Left ventricle myocardium inferior (tissue), 1 donor: ENCODE results near the gene CIT. TPM values are rescaled to one million over a fixed set of nuclear protein-coding genes. Genes with fewer than 3 reads are reported as not detected.

Experiments
- DNase-seq: peaks from one replicate; pipeline ENCODE4 v3.0.0-alpha.2; 2020
- H3K27ac ChIP-seq: fragments of 200-600 bp; replicated peaks from 2 replicates; pipeline ENCODE4 v1.8.0; 2021
- H3K27me3 ChIP-seq: fragments of 200-600 bp; 2 replicates; pipeline ENCODE4 v1.8.0; 2021; ENCODE audit warnings: low read depth
- H3K36me3 ChIP-seq: fragments of 200-600 bp; 2 replicates; pipeline ENCODE4 v1.8.0; 2021
- H3K4me1 ChIP-seq: fragments of 200-600 bp; 2 replicates; pipeline ENCODE4 v1.8.0; 2021
- H3K4me3 ChIP-seq: fragments of 200-600 bp; 2 replicates; pipeline ENCODE4 v1.8.0; 2021; ENCODE audit warnings: mild to moderate bottlenecking, moderate library complexity
- H3K9me3 ChIP-seq: fragments of 200-600 bp; replicated peaks from 2 replicates; pipeline ENCODE4 v1.8.0; 2021
- CTCF ChIP-seq: fragments of 200-600 bp; IDR thresholded peaks from 2 replicates; pipeline ENCODE4 v1.8.0; 2021; ENCODE audit warnings: antibody characterized with exemption, mild to moderate bottlenecking, borderline replicate concordance
- intact Hi-C: fragments of 100-400 bp; cut with micrococcal nuclease; formaldehyde crosslinking; loops from one replicate; pipeline ENCODE4 v1.11.0; 2022
- total RNA-seq: library from RNA; stranded (reverse); fragmentation: NEBNext Ultra II Directional; extraction: Animal tissue kit (Norgen Biotek cat#: 25700); gene quantifications from one replicate; pipeline ENCODE4 v1.2.1, GENCODE V29; 2021
- donor health status: DM: no; HTN: yes; CAD: no; lungs with severe emphysema.

Gene CIT
- total RNA-seq, 1 donor from 2014 or later = 0.96 TPM

- H3K4me3 ChIP-seq = no peak overlapping the region
- intact Hi-C loops = no loop called here
- H3K27me3 ChIP-seq = no peaks in the 10 kb centered on the region
These were observed 128.6 kb downstream of the CIT start for GRCh38 chr12:119748497-119748896.

GRCh38 chr12:119746169-119746568 is 131.0 kb downstream of the CIT start:
- Histone ChIP-seq H3K4me1 (no peaks in the 10 kb centered on the region), H3K9me3 (peaks cover 25% of the 10 kb centered on the region), H3K36me3 (no peaks in the 10 kb centered on the region), H3K27ac (no peak overlapping the region), H3K27me3 (no peaks in the 10 kb centered on the region), H3K4me3 (no peak overlapping the region)
- intact Hi-C loops = no loop called here
- DNase-seq = no peak
- TF ChIP-seq CTCF = no peak

More at GRCh38 chr12:119748497-119748896, 128.6 kb downstream of the CIT start:
- DNase-seq = no peak
- H3K9me3 ChIP-seq = peaks cover 25% of the 10 kb centered on the region
- no peaks in the 10 kb centered on the region for H3K36me3 ChIP-seq
- TF ChIP-seq CTCF = no peak
- H3K27ac ChIP-seq = no peak overlapping the region
- H3K4me1 ChIP-seq = no peaks in the 10 kb centered on the region

GRCh38 chr12:119744900-119745606 is 132.1 kb downstream of the CIT start:
- intact Hi-C loops = no loop called here
- Histone ChIP-seq H3K4me3 (no peak overlapping the region), H3K27me3 (no peaks in the 10 kb centered on the region), H3K4me1 (no peaks in the 10 kb centered on the region), H3K9me3 (peaks cover 25% of the 10 kb centered on the region), H3K36me3 (no peaks in the 10 kb centered on the region), H3K27ac (no peak overlapping the region)
- TF ChIP-seq CTCF = no peak
- DNase-seq = no peak

- intact Hi-C loops = no loop called here
These were observed 134.4 kb downstream of the CIT start for GRCh38 chr12:119742700-119743099.

GRCh38 chr12:119740830-119741229 is 136.3 kb downstream of the CIT start:
- TF ChIP-seq CTCF = no peak
- Histone ChIP-seq H3K4me3 (no peak overlapping the region), H3K27me3 (no peaks in the 10 kb centered on the region), H3K36me3 (no peaks in the 10 kb centered on the region), H3K4me1 (no peaks in the 10 kb centered on the region), H3K9me3 (peaks cover 18% of the 10 kb centered on the region), H3K27ac (no peak overlapping the region)
- intact Hi-C loops = no loop called here
- no peak for DNase-seq

More at GRCh38 chr12:119742700-119743099, 134.4 kb downstream of the CIT start:
- no peaks in the 10 kb centered on the region for H3K4me1 ChIP-seq
- H3K4me3 ChIP-seq = no peak overlapping the region
- TF ChIP-seq CTCF = no peak
- no peak overlapping the region for H3K27ac ChIP-seq
- H3K27me3 ChIP-seq = no peaks in the 10 kb centered on the region
- no peaks in the 10 kb centered on the region for H3K36me3 ChIP-seq
- no peak for DNase-seq
- H3K9me3 ChIP-seq = peaks cover 25% of the 10 kb centered on the region
